Pancreas (tissue), 10 donors: ENCODE results near the gene AJAP1. TPM values are rescaled to one million over a fixed set of nuclear protein-coding genes. Genes with fewer than 3 reads are reported as not detected.

Experiments
- ATAC-seq, 4 donors: fragments of 200-7000 bp; cut with Tn5 transposase; one replicate each; pipeline versions ENCODE4 v1.8.0 to v1.9.1; 2020; ENCODE audit warnings: mild to moderate bottlenecking in 4 of 4, moderate library complexity in 4 of 4
- DNase-seq, 6 donors: peaks; one replicate each; pipeline ENCODE4 v3.0.0-alpha.2; 2020
- FAIRE-seq: peaks from 2 replicates; lab custom pipeline; 2012; peaks lifted over from hg19 to GRCh38; lab: Jason Lieb, UNC
- H3K27ac ChIP-seq, 4 donors: fragments of 200-600 bp; sonication (generic); 1 replicate in 3 of 4; 2 replicates in 1 of 4; pipeline versions ENCODE4 v1.5.0 to v1.8.0; 2020
- H3K27me3 ChIP-seq, 4 donors: fragments of 200-600 bp; one replicate each; pipeline ENCODE4 v1.8.0; 2021
- H3K36me3 ChIP-seq, 3 donors: fragments of 200-600 bp; sonication (generic) in 1 of 3; one replicate each; pipeline versions ENCODE4 v1.5.0 to v1.8.0; 2020 to 2021
- H3K4me1 ChIP-seq, 3 donors: fragments of 200-600 bp; one replicate each; pipeline ENCODE4 v1.8.0; 2021
- H3K4me3 ChIP-seq, 4 donors: fragments of 200-600 bp; sonication (generic) in 2 of 4; one replicate each; pipeline versions ENCODE4 v1.5.0 to v1.8.0; 2020 to 2021
- H3K9me3 ChIP-seq, 4 donors: fragments of 200-600 bp; one replicate each; pipeline ENCODE4 v1.8.0; 2021
- WGBS, 2 donors: extraction: QIAGEN DNeasy Blood & Tissue Kit; methylation state at CpG; one replicate each; pipeline ENCODE4 v1.1.7; 2013; 5-methylcytosine and 5-hydroxymethylcytosine counted together
- intact Hi-C, 3 donors: fragments of 100-400 bp; cut with DNase I; formaldehyde crosslinking; loops; one replicate each; pipeline versions ENCODE4 v1.11.1 to v1.14.2; 2022
- polyA plus RNA-seq, 2 donors: library from polyadenylated mRNA; stranded (reverse); fragments of 200-250 nt; gene quantifications; one replicate each; pipeline ENCODE4 v1.2.3, GENCODE V29; 2013
- total RNA-seq, 6 donors: library from RNA; stranded (reverse); fragmentation: NEBNext Ultra II Directional in 4 of 6; extraction: Animal tissue kit (Norgen Biotek cat#: 25700) in 4 of 6; gene quantifications; one replicate each; pipeline versions ENCODE4 v1.2.1 to v1.2.4, GENCODE V29; 2021 to 2023
- TF ChIP-seq, protein P1 (sequence below), 4 donors: fragments of 200-600 bp; sonication (generic) in 3 of 4; IDR thresholded peaks; one replicate each; pipeline versions ENCODE4 v1.5.0 to v1.8.0; 2021; ENCODE audit warnings: antibody characterized with exemption in 4 of 4
- donor health status: healthy with polysubstance abuse.
- donor health status: DM: no; HTN: no; CAD: no; lungs with moderate emphysema.
- donor health status: DM: no; HTN: no; CAD: no.
- donor health status: control.
- donor health status: control.
- donor health status: Bipolar disorder and iron deficiency.
- donor health status: DM: yes; HTN: yes; CAD: no.
- donor health status: DM: no; HTN: no; CAD: no.
- donor health status: DM: no; HTN: no; CAD: no.
- donor health status: DM: yes; HTN: yes; CAD: no.

Gene AJAP1
- total and polyA plus RNA-seq, 8 donors: 0.38 to 4.3 (median 2.2) TPM

DNA sequence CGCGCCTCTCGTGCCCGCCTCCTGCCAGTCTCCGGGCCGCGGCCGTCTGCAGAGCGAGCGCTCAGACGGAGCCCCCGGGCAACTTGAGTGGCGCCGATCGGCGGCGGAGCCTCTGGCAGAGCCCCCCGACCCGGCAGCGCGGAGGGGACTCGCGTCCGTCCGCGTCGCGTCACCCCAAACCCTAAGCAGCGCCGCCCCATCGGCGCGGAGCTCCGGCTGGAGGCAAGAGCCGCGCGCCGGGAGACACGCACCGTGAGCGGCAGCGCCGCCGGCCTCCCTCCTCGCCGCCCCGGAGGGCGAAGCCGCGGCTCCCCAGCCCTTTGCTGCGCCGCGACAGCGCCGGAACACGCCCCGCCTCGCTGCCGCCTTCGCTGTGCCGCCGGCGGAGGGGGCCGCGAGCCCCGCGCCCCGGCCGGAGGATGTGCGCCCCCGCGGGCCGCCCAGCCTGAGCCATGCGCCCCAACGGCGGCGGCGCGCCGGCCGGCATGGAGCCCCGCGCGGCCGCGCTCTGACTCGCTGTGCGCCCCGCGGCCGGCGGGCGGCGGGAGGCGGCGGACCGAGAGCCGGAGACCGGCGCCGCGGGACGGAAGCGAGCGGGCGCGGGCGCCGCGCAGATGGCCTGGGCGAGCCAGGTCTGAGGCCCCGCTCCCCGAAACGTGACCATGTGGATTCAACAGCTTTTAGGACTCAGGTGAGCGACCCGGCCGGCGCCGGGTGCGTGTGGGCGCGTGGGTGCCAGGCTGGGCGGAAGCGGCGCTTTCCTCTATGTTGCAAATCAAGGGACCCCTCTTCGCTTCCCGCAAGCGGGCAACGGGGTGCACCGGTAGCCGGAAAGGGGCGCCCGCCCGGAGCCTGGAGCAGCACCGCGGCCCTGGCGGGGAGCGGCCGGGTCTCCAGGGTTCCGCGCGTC, 610 bp downstream of the AJAP1 start:
- ATAC-seq: peak in 1 of 4 donors; percentile 5
- no peak for DNase-seq
- peaks cover 0 to 31% (median 0%) of the 10 kb centered on the region in 4 donors for H3K27me3 ChIP-seq

DNA sequence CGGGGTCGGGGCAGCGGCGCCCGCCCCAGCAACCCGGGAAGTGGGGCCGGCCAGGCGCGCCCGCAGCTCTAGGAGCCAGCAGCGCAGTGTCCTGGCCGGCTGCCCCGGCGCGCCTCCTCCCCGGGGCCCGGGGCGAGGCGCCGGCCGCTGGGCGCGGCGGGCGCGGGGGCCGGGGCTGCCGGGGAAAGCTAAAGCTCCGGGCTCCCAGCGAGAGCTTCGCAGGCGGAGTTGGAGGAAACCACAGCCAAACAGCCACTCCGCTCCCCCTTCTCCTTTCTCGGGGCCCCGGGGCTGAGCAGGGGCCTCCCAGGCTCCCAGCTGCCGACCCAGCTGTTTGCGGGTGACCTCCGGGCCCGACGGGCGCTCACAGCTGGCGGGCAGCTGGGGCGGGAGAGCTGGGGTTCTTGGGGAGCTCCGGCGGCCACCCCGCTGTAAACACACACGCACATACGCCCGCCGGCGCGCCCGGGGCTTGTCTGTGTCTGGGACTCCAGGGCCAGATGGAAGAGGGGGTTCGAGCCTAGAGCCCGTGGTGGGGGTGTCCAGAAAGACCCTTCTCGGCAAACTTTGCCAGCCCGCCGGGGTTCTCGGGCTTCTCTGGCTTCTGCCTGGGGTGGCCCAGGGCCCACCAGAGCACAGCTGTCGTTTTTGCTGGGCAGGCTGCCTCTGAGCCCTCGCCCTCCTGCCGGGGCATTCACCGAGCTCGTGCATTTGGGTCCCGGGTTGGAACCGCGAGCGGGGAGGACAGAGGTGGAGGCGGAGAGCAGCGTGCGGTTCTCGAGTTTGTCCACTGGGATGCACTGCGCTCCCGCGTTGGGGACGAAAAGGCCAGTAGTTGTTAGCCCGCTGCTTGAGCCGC, 1.5 kb downstream of the AJAP1 start:
- FAIRE-seq: no peak

More for the DNA sequence above, 610 bp downstream of the AJAP1 start:
- 1% methylated on average over 92 to 142 of the region's 142 CpGs for WGBS, 2 donors
- Histone ChIP-seq H3K4me3 (peak overlapping the region in 3 of 4 donors; percentile 12 to 36 (median 29)), H3K27ac (no peak overlapping the region), H3K9me3 (no peaks in the 10 kb centered on the region), H3K36me3 (no peaks in the 10 kb centered on the region), H3K4me1 (no peaks in the 10 kb centered on the region)
- intact Hi-C loops: loop anchor here in 2 of 3 donors (10.0 kb wide), 1 partner anchor 1090 kb away; no protein-coding TSS in a partner anchor
- no peak for FAIRE-seq
- TF ChIP-seq, protein P1, sequence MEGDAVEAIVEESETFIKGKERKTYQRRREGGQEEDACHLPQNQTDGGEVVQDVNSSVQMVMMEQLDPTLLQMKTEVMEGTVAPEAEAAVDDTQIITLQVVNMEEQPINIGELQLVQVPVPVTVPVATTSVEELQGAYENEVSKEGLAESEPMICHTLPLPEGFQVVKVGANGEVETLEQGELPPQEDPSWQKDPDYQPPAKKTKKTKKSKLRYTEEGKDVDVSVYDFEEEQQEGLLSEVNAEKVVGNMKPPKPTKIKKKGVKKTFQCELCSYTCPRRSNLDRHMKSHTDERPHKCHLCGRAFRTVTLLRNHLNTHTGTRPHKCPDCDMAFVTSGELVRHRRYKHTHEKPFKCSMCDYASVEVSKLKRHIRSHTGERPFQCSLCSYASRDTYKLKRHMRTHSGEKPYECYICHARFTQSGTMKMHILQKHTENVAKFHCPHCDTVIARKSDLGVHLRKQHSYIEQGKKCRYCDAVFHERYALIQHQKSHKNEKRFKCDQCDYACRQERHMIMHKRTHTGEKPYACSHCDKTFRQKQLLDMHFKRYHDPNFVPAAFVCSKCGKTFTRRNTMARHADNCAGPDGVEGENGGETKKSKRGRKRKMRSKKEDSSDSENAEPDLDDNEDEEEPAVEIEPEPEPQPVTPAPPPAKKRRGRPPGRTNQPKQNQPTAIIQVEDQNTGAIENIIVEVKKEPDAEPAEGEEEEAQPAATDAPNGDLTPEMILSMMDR (IDR thresholded peaks at IDR 0.05): no peak

DNA sequence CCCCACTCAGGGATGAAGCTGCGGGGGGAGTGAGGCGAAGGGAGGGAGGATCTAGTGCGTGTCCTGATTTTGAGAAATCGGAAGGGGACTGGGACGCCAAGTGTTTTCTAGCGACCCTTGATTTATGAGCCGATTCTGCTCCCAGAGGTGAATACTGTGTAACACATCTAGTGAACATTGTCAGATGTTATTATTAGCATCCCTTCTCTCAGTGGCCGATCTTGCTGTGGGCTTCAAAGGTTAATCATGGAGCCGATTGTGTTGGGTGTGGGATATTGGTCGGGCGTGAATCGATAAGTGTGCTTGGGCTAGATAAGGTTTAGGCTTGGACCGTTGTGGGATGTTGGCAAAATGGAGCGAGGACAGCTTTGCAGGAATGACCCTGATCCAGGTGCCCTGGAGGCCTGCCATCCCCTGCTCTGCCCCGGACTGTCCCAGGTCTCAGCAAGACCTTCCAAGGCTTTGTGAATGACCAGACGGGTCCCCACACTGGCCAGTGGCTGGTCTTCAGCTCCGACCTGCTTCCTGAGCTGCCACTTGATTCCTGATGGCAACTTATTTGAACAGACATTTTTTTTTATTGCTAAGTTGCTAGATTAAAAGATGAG, 2.2 kb downstream of the AJAP1 start:
- no peaks in the 10 kb centered on the region for H3K36me3 ChIP-seq
- no peak overlapping the region for H3K27ac ChIP-seq
- H3K27me3 ChIP-seq: peaks cover 0 to 31% (median 0%) of the 10 kb centered on the region in 4 donors
- peak overlapping the region in 2 of 4 donors; percentile 29 to 36 for H3K4me3 ChIP-seq
- DNase-seq: no peak
- FAIRE-seq: no peak
- H3K4me1 ChIP-seq: no peaks in the 10 kb centered on the region
- intact Hi-C loops: loop anchor here in 2 of 3 donors (10.0 kb wide), 1 partner anchor 1088 kb away; no protein-coding TSS in a partner anchor
- no peaks in the 10 kb centered on the region for H3K9me3 ChIP-seq
- 8% methylated on average over 17 of the region's 17 CpGs for WGBS, 2 donors
- TF ChIP-seq, protein P1 (IDR thresholded peaks at IDR 0.05): peak in 2 of 4 donors; percentile 0 to 1
- peak in 3 of 4 donors; percentile 5 to 34 (median 28) for ATAC-seq

More for the DNA sequence above, 1.5 kb downstream of the AJAP1 start:
- H3K27ac ChIP-seq: no peak overlapping the region
- ATAC-seq (peak; percentile 57 to 86 (median 80)), DNase-seq (peak; percentile 35 to 82 (median 46))
- peak overlapping the region in 2 of 4 donors; percentile 29 to 36 for H3K4me3 ChIP-seq
- peaks cover 0 to 31% (median 0%) of the 10 kb centered on the region in 4 donors for H3K27me3 ChIP-seq
- TF ChIP-seq, protein P1 (IDR thresholded peaks at IDR 0.05): peak; percentile 9 to 48 (median 32)
- H3K9me3 ChIP-seq: no peaks in the 10 kb centered on the region
- 1 to 2% methylated on average over 49 to 78 of the region's 78 CpGs for WGBS, 2 donors
- no peaks in the 10 kb centered on the region for H3K36me3 ChIP-seq
- no peaks in the 10 kb centered on the region for H3K4me1 ChIP-seq
- intact Hi-C loops: loop anchor here in 2 of 3 donors (10.0 kb wide), 1 partner anchor 1089 kb away; no protein-coding TSS in a partner anchor

DNA sequence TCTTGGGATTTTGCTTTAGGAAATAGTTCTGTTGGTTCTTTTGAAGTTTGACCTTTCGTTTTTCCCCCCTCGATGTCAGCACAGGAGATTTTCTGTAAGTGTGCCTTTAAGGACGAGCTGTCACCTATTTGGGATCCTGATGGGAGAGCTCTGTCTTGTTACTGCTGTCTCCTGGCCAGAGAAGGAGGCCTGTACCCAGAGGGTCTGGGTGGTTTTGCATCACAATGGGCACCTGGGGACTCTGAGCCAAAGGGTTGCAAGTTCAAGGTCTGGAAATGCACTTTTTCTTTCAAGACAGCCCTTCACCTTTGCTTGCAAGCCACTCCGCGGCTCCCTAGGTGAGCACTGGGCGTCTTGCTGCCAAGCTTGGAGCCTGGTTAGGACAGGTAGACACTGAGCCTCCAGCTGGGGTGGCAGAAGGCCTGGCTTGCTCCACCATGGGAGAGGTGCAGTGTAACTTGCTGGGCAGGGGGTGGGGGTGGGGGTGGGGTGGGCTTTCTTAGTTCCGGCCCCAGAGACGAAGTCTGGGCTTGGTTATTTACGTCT, 2.9 kb downstream of the AJAP1 start:
- FAIRE-seq (no peak), DNase-seq (no peak)
- intact Hi-C loops: loop anchor here in 2 of 3 donors (10.0 kb wide), 1 partner anchor 1087 kb away; no protein-coding TSS in a partner anchor

More for the DNA sequence above, 2.9 kb downstream of the AJAP1 start:
- Histone ChIP-seq H3K27ac (no peak overlapping the region), H3K9me3 (no peaks in the 10 kb centered on the region), H3K4me3 (no peak overlapping the region), H3K4me1 (no peaks in the 10 kb centered on the region), H3K36me3 (no peaks in the 10 kb centered on the region), H3K27me3 (peaks cover 0 to 31% (median 0%) of the 10 kb centered on the region in 4 donors)
- TF ChIP-seq, protein P1 (IDR thresholded peaks at IDR 0.05): no peak
- no peak for ATAC-seq
- WGBS, 2 donors: 22 to 26% methylated on average over 9 of the region's 9 CpGs
